NB4 (cell line): ENCODE measurements around the gene ERBB4.

Experiments used
- CTCF ChIP-seq: IDR thresholded peaks from one replicate; pipeline ENCODE4 v1.5.1; 2012; ENCODE audit warnings: low read depth, low read length
- POLR2A ChIP-seq: IDR thresholded peaks from 2 replicates; pipeline ENCODE4 v1.6.1; 2011; ENCODE audit warnings: mild to moderate bottlenecking; ENCODE audit not compliant: insufficient read length; ENCODE audit errors: extremely low read depth

GRCh38 chr2:211900518-211900917 lies 638.1 kb downstream of the ERBB4 start:
- no peak for TF ChIP-seq CTCF
- TF ChIP-seq POLR2A, result no peak
